Measurements from ENCODE around the gene GNAI3. TPM values are rescaled to one million over a fixed set of nuclear protein-coding genes. Genes with fewer than 3 reads are reported as not detected.

Gene GNAI3
- total and polyA plus RNA-seq, 4 donors: 2.7 to 10.4 (median 6.5) TPM

GRCh38 chr1:109637446-109637845 lies 89.0 kb downstream of the GNAI3 start:
- Histone ChIP-seq H3K27ac (ENCODE audit: low read depth in 1 of 2, low read length in 1 of 2) (no peak overlapping the region), H3K4me1 (ENCODE audit: control insufficient read depth in 5 of 5, insufficient read depth in 5 of 5, low read length in 5 of 5) (no peaks in the 10 kb centered on the region), H3K9me3 (ENCODE audit: control insufficient read depth in 4 of 4, insufficient read depth in 3 of 4, low read length in 3 of 4) (no peaks in the 10 kb centered on the region), H3K4me3 (no peak overlapping the region), H3K36me3 (ENCODE audit: control insufficient read depth in 4 of 4, insufficient read depth in 4 of 4, low read length in 4 of 4) (no peaks in the 10 kb centered on the region), H3K27me3 (ENCODE audit: control insufficient read depth in 3 of 3, insufficient read depth in 3 of 3, low read length in 2 of 3) (no peaks in the 10 kb centered on the region), H3K9ac (ENCODE audit: insufficient read depth in 1 of 2, low read length in 2 of 2) (no peak overlapping the region)
- no peak for ATAC-seq (ENCODE audit: insufficient read depth, low FRiP score)
- no peak for DNase-seq
- TF ChIP-seq, protein P1, sequence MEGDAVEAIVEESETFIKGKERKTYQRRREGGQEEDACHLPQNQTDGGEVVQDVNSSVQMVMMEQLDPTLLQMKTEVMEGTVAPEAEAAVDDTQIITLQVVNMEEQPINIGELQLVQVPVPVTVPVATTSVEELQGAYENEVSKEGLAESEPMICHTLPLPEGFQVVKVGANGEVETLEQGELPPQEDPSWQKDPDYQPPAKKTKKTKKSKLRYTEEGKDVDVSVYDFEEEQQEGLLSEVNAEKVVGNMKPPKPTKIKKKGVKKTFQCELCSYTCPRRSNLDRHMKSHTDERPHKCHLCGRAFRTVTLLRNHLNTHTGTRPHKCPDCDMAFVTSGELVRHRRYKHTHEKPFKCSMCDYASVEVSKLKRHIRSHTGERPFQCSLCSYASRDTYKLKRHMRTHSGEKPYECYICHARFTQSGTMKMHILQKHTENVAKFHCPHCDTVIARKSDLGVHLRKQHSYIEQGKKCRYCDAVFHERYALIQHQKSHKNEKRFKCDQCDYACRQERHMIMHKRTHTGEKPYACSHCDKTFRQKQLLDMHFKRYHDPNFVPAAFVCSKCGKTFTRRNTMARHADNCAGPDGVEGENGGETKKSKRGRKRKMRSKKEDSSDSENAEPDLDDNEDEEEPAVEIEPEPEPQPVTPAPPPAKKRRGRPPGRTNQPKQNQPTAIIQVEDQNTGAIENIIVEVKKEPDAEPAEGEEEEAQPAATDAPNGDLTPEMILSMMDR (IDR thresholded peaks at IDR 0.05; ENCODE audit: control extremely low read depth, extremely low read depth): no peak
- 96 to 97% methylated on average over 7 of the region's 7 CpGs for WGBS, 2 donors

- H3K4me1 ChIP-seq (ENCODE audit: control insufficient read depth in 5 of 5, insufficient read depth in 5 of 5, low read length in 5 of 5): peaks cover 0 to 6% (median 0%) of the 10 kb centered on the region in 5 donors
- no peak overlapping the region for H3K27ac ChIP-seq (ENCODE audit: low read depth in 1 of 2, low read length in 1 of 2)
- ATAC-seq (ENCODE audit: insufficient read depth, low FRiP score) (no peak), DNase-seq (no peak)
- H3K9me3 ChIP-seq (ENCODE audit: control insufficient read depth in 4 of 4, insufficient read depth in 3 of 4, low read length in 3 of 4): no peaks in the 10 kb centered on the region
- TF ChIP-seq, protein P1 (IDR thresholded peaks at IDR 0.05; ENCODE audit: control extremely low read depth, extremely low read depth): no peak
- no peak overlapping the region for H3K9ac ChIP-seq (ENCODE audit: insufficient read depth in 1 of 2, low read length in 2 of 2)
- no peaks in the 10 kb centered on the region for H3K36me3 ChIP-seq (ENCODE audit: control insufficient read depth in 4 of 4, insufficient read depth in 4 of 4, low read length in 4 of 4)
- no peaks in the 10 kb centered on the region for H3K27me3 ChIP-seq (ENCODE audit: control insufficient read depth in 3 of 3, insufficient read depth in 3 of 3, low read length in 2 of 3)
- H3K4me3 ChIP-seq: no peak overlapping the region
- WGBS, 2 donors: 84 to 87% methylated on average over 9 of the region's 9 CpGs
Measured at GRCh38 chr1:109639063-109639840, 90.8 kb downstream of the GNAI3 start.

GRCh38 chr1:109639841-109640184 lies 91.4 kb downstream of the GNAI3 start:
- no peaks in the 10 kb centered on the region for H3K9me3 ChIP-seq (ENCODE audit: control insufficient read depth in 4 of 4, insufficient read depth in 3 of 4, low read length in 3 of 4)
- no peak overlapping the region for H3K4me3 ChIP-seq
- no peaks in the 10 kb centered on the region for H3K36me3 ChIP-seq (ENCODE audit: control insufficient read depth in 4 of 4, insufficient read depth in 4 of 4, low read length in 4 of 4)
- TF ChIP-seq, protein P1 (IDR thresholded peaks at IDR 0.05; ENCODE audit: control extremely low read depth, extremely low read depth): no peak
- no peak overlapping the region for H3K9ac ChIP-seq (ENCODE audit: insufficient read depth in 1 of 2, low read length in 2 of 2)
- ATAC-seq (ENCODE audit: insufficient read depth, low FRiP score) (no peak), DNase-seq (no peak)
- WGBS, 2 donors: 51 to 59% methylated on average over 6 of the region's 6 CpGs
- H3K4me1 ChIP-seq (ENCODE audit: control insufficient read depth in 5 of 5, insufficient read depth in 5 of 5, low read length in 5 of 5): peaks cover 0 to 6% (median 3%) of the 10 kb centered on the region in 5 donors
- no peaks in the 10 kb centered on the region for H3K27me3 ChIP-seq (ENCODE audit: control insufficient read depth in 3 of 3, insufficient read depth in 3 of 3, low read length in 2 of 3)
- no peak overlapping the region for H3K27ac ChIP-seq (ENCODE audit: low read depth in 1 of 2, low read length in 1 of 2)

All from lung (tissue), 12 donors.